ENCODE results near the gene FGF8. TPM values are rescaled to one million over a fixed set of nuclear protein-coding genes. Genes with fewer than 3 reads are reported as not detected.

Gene FGF8
- total RNA-seq (2013; cell fraction: nucleolus; rRNA removed), result not detected in 2 replicates
- total RNA-seq (2014; rRNA removed) (not detected in 2 replicates), total RNA-seq (2014; rRNA removed; fragmentation: Illumina TruSeq; extraction: Trizol) (not detected in 2 replicates), total RNA-seq (2021) (not detected in 2 replicates), polyA plus RNA-seq (2011; rRNA removed) (0.08 TPM in 1 of 2 replicates, not detected in the other), polyA plus RNA-seq (2014; fragmentation: Illumina TruSeq; extraction: Trizol) (not detected in 2 replicates), polyA plus RNA-seq (2014; fragmentation: Nextera tagmentation; extraction: Ambion mirVana) (not detected), polyA plus RNA-seq (2014; rRNA removed) (0.17 TPM in 1 of 2 replicates, not detected in the other), polyA plus RNA-seq (2016; fragmentation: Nextera tagmentation; extraction: Ambion mirVana) (under 1 TPM in 1 of 2 experiments, not detected in 1; 0.43 TPM), polyA minus RNA-seq (2011; rRNA and poly(A)+ RNA removed) (0.26 TPM in 1 of 2 replicates, not detected in the other), Bru-seq, nascent RNA (percentile 33 among the genes with signal in this experiment), BruChase-seq, experiment 1, labeled RNA remaining after a 6-hour chase (percentile 27 among the genes with signal in this experiment), BruChase-seq, experiment 2, labeled RNA remaining after a 2-hour chase (percentile 22 among the genes with signal in this experiment)
- not detected for polyA plus RNA-seq (2011; ENCODE audit: low read depth)
- polyA plus RNA-seq (2011; cell fraction: cytosol; rRNA removed), result 0.15 and 0.19 TPM in 2 replicates
- 0.85 TPM in 2 replicates for polyA plus RNA-seq (2011; cell fraction: nucleus; rRNA removed)
- polyA plus RNA-seq (2012), result not detected in 2 replicates
- not detected in 2 replicates for polyA minus RNA-seq (2011; cell fraction: cytosol; rRNA and poly(A)+ RNA removed)
- polyA minus RNA-seq (2011; cell fraction: nucleus; rRNA and poly(A)+ RNA removed), result not detected in 2 replicates
- long read RNA-seq, experiment 1, result 0 reads
- long read RNA-seq, experiment 2, result 0 reads

GRCh38 chr10:101775273-101776160 is at the start of gene FGF8:
FGF8 (minus strand) TSS chr10:101776114; CDS start chr10:101775900, 214 bp downstream.
- TF ChIP-seq SUZ12 (IDR thresholded peaks at IDR 0.05; ENCODE audit: unreplicated experiment) (peak; percentile 80), IKZF2 (IDR thresholded peaks at IDR 0.05) (no peak), HCFC1 (IDR thresholded peaks at IDR 0.05; ENCODE audit: low read length) (no peak)
- ATAC-seq, result no peak
- peaks cover 28% of the 10 kb centered on the region for H3K4me1 ChIP-seq (ENCODE audit: control insufficient read depth, insufficient read depth, low read length)
- WGBS (ENCODE audit: insufficient coverage, insufficient replicate concordance, low lambda C conversion rate, missing lambda C conversion rate), result 4% methylated on average over 33 of the region's 98 CpGs
- SMC1A ChIA-PET (ENCODE audit: uncharacterized antibody, unreplicated experiment), result interaction anchor here (1.2 kb wide), 1 partner anchor 173 kb away, joined by 7 read pairs; no protein-coding TSS in a partner anchor
- in situ Hi-C loops (cut with MboI), result no loop called here
- H3K4me2 ChIP-seq (ENCODE audit: control insufficient read depth, insufficient read depth), result peak within 1 kb of the TSS; percentile 59
- no peak for DNase-seq (ENCODE audit: low read depth, low spot score)
- H3K9ac ChIP-seq (ENCODE audit: control insufficient read depth, insufficient read depth, low read length), result no peak within 1 kb of the TSS
- CTCF ChIA-PET, result interaction anchor here (0.6 to 1.5 kb wide), 3 partner anchors 170 to 716 kb away, joined by 3 to 6 read pairs (median 3); no protein-coding TSS in a partner anchor
- H4K20me1 ChIP-seq (ENCODE audit: control insufficient read depth, insufficient read depth), result no peaks in the 10 kb centered on the region
- H3K27ac ChIP-seq (ENCODE audit: control insufficient read depth, insufficient read depth), result no peak within 1 kb of the TSS
- H3K9me3 ChIP-seq (replicated peaks; ENCODE audit: control insufficient read depth, insufficient read depth, low read length), result no peaks in the 10 kb centered on the region
- H3K27me3 ChIP-seq (replicated peaks in 1 of 2; ENCODE audit: control insufficient read depth in 2 of 2, insufficient read depth in 2 of 2, low read length in 1 of 2), result peaks cover 13 to 20% of the 10 kb centered on the region in 2 experiments; a peak in 3 of 4 replicates
- RAD21 ChIA-PET (ENCODE audit: unreplicated experiment), result interaction anchor here (1.8 kb wide), 1 partner anchor 173 kb away, joined by 4 read pairs; no protein-coding TSS in a partner anchor
- H3K79me2 ChIP-seq (ENCODE audit: control insufficient read depth, insufficient read depth, low read length), result no peaks in the 10 kb centered on the region; the same call in 1 of the 2 replicates
- FAIRE-seq, result no peak
- no peaks in the 10 kb centered on the region for H3K36me3 ChIP-seq (ENCODE audit: control insufficient read depth in 2 of 2, insufficient read depth in 2 of 2, low read length in 1 of 2)
- POLR2A ChIA-PET, result no interaction called here
- no TSS peak for BruUV-seq (replicated peaks)
- no peak within 1 kb of the TSS for H3K4me3 ChIP-seq
- intact Hi-C loops (cut with micrococcal nuclease; ENCODE audit: unreplicated experiment), result no loop called here
- no peak within 1 kb of the TSS for H2AFZ ChIP-seq (ENCODE audit: control insufficient read depth, low read depth, low read length)
